Stimulated activated CD8-positive, alpha-beta memory T cell treated with anti-CD3 and anti-CD28 coated beads, Interleukin-4, amount 100 ng/mL, for 4 hours (primary cell): ENCODE data around the gene YES1.
"Not testable (repeated sequence)": the region's sequence is repeated elsewhere in the genome, so short reads cannot be mapped to it uniquely, and the experiment has no call there.

ENCODE experiments used
- DNase-seq, 2 donors: peaks; one replicate each; pipeline ENCODE4 v3.0.0-alpha.2; 2020; ENCODE audit warnings: low read depth in 2 of 2, low spot score in 1 of 2

Gene YES1

GRCh38 chr18:730692-731091 is 81.3 kb downstream of the YES1 start:
- DNase-seq, result no peak

GRCh38 chr18:730120-730519 is 81.9 kb downstream of the YES1 start:
- DNase-seq, result not testable (repeated sequence)

- DNase-seq, result no peak
These were observed 86.4 kb downstream of the YES1 start for GRCh38 chr18:725646-726045.

- no peak for DNase-seq
These were observed 88.4 kb downstream of the YES1 start for GRCh38 chr18:723541-724080.

- DNase-seq, result no peak
These were observed 95.0 kb downstream of the YES1 start for GRCh38 chr18:717003-717402.

GRCh38 chr18:715626-716025 is 96.4 kb downstream of the YES1 start:
- no peak for DNase-seq

GRCh38 chr18:713135-713490 is 98.9 kb downstream of the YES1 start:
- DNase-seq, result no peak

- DNase-seq, result peak; percentile 62 to 68
These were observed 99.5 kb downstream of the YES1 start, which contains the start of gene ENOSF1 for GRCh38 chr18:712401-713134. ENOSF1 (minus strand) TSS chr18:712630; CDS start chr18:712587, 43 bp downstream.

- peak; percentile 49 to 54 for DNase-seq
These were observed 100.2 kb downstream of the YES1 start for GRCh38 chr18:711657-712400.

- no peak for DNase-seq
These were observed 100.8 kb downstream of the YES1 start for GRCh38 chr18:711310-711656.

GRCh38 chr18:710418-711300 is 101.4 kb downstream of the YES1 start:
- DNase-seq, result no peak

GRCh38 chr18:709771-710170 is 102.3 kb downstream of the YES1 start:
- DNase-seq, result no peak

- no peak for DNase-seq
These were observed 103.9 kb downstream of the YES1 start for GRCh38 chr18:708096-708495.

- DNase-seq, result no peak
These were observed 105.6 kb downstream of the YES1 start for GRCh38 chr18:706405-706804.

- DNase-seq, result no peak
These were observed 108.7 kb downstream of the YES1 start for GRCh38 chr18:703213-703967.

- no peak for DNase-seq
These were observed 114.2 kb downstream of the YES1 start for GRCh38 chr18:697800-698199.

- DNase-seq, result no peak
These were observed 115.0 kb downstream of the YES1 start for GRCh38 chr18:697012-697411.

GRCh38 chr18:693466-694187 is 118.4 kb downstream of the YES1 start:
- DNase-seq, result no peak

GRCh38 chr18:692824-693223 is 119.2 kb downstream of the YES1 start:
- no peak for DNase-seq

- DNase-seq, result no peak
These were observed 123.7 kb downstream of the YES1 start for GRCh38 chr18:688323-688722.
